Hypothalamus (tissue), 51 donors: ENCODE results near the gene FMN1.

Experiments used
- DNase-seq, 51 donors: peaks; one replicate each; lab custom pipeline; 2025; lab: John Stamatoyannopoulos, UW

The FMN1 gene

DNA sequence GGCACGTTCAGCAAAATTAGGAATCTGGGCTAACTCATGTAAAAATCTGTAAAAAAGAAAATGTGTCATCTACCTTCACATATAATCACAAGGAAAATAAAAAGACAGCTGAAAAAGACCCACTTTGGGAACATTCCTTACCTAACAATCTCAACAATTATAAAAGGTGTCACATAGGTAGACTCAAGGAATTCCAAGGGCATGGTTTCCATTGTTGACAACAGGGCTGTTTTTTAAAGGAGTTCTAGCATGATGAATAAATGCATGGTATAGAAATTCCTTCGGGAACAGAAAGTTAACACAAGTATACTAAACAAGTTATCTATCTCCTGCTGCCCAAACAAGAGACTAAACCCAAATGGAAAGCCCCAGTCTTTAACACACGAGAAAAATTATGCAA is 292.5 kb downstream of the FMN1 start:
- no peak for DNase-seq

DNA sequence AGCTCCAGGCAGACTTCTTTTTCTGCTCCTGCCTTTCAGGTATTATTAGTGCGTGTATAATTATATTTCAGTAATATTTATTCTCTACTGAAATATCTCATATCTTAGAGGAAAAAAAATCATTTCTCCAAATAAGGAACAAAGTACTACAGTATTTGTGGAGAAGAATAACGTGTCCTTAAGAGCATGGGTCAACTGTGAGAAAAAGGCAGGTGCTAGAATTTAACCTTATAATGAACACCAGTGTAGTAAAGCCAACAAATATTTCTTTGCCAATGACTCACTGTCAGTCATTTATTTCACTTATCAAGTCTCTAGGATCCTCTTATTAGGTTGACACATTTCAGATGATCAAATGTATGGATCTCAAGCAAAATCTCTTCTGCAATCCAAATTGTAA is 293.3 kb downstream of the FMN1 start:
- no peak for DNase-seq

DNA sequence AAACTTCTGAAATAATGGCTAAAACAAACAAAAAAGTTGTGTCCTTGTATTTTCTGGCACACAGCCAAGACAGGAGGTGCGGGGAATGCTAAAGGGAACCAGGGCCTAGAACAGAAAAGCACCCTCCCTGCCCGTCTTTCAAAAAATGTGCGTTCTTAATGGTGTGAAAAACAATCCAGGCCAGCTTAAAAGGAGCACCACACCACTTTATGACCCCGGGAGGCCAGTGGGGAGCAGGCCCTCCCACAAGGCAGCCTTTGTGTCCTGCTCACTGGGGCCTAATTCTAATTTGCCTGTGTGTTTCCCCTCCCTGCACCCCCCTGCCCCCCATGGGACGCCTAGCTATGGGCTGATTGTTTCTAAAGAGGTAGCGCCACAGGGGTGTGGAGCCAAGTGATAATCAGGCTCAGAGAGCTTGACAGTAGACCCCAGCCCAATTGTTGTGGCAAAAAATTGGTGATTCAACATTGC is 295.4 kb downstream of the FMN1 start:
- DNase-seq = no peak

DNA sequence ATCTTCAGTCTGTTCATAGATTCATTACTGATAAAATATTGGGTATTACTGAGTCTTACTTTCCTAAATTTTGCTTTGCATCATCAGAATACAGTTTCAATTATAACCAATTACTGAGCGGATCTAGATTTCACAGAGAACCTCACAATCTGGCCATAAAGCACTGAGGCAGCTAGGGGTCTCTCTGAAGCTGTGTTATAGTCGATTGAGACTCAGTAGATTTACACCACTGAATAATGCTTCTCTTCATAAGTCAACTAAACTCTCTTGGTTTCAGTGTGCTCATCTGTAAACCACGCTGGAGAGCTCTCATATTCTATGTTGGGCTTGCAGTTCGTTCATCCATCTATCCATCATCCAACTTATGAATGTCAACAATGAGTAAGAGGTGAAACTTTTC is 296.1 kb downstream of the FMN1 start:
- DNase-seq = no peak

GRCh38 chr15:32893421-32893820 is 301.1 kb downstream of the FMN1 start:
- no peak for DNase-seq

DNA sequence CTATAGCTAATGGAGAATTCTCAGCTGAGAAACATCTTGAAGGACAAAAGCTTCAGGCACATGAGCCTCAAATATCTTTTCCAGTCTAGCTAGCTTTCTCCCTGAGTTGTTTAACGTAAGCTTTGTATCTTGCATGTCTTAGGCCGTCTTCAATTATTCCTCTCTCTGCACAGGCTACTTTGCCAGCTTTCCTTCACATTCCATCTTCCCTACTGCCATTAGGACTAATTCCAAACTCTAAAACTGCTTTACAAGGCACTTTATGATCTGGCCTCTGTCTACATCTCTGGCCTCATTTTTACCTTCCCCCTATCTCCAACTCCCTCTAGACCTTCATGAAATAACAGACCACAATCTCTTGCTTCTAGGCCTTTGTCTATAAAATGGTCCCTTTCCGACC is 305.3 kb downstream of the FMN1 start:
- DNase-seq = no peak

DNA sequence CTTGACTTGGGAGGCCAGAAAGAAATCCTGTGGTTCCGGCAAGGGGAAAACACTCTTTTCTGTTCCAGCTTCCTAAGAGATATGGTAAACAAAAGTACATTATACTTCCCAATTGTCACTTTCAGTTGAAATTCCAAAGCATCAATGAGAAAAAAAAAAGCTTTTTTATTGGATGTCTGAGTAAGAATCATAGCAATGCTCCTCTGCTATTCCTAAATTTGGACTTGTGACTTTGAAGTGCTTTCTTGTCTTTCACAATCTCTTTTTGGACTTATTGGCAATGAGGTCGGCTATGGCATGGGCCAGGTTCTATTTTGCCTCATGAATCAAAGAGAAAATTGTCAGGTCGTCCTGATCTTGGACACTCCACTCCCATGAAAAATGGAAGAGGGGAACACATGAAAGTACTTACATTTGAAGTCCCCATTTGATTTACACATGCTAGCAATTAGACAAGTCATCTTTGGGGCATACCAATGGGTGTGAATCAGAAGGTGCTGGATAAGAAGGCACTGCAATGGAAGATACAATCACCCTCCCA is 306.2 kb downstream of the FMN1 start:
- DNase-seq = no peak

DNA sequence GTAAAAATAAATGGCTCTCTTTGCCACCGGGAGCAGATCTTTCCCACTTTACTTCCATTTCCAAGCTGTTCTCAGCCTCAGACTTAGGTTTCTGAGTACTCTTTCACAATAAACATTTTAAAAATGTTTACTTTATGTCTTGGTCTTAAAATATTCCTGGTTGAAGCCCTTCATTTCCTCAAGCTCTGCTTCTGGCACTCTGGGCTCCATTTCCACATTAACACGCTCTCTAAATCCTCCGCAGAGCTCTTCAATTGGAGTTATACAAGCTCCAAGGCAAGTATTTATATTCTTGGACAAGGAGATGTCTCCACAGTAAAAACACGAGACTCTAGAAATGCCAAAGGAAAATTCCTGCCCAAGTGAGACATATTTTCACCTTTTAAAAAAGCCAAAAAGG is 307.4 kb downstream of the FMN1 start:
- no peak for DNase-seq

DNA sequence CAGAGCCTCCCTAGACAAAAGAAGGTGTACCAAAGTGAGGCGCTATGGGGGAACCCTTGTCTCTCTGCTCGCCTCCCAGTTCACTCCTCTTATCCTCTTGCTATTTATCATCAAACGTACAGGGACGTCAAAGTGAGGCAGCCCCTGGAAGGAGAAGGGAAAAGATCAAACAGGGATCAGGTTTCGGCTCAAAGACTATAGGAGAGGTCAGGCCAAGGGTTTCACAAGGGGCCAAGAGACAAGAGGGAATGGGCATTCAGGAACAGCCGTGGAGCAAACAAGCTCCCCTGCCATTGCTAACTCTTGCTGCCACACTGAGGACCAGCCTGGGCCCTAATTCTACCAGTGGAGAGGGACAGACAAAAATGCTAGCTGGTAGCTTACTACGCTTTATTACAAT is 308.1 kb downstream of the FMN1 start:
- DNase-seq = no peak

DNA sequence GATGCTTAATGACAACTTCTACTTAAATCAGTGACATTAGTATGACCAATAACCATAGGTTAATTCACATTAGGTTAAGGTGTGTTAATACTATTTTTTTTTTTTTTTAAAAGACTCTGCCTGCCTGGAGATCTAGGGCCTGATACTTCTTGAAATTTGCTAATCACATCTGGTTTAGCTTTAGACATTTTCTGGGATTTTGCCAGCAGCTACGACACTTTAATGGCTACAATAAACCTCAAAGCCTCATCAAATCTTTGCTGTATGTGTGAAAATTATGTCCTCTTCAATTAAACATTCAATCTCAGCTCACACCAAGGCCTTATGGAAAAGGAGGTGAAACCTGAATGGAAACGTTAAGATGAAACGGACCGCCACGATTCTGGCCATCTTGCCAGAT is 308.8 kb downstream of the FMN1 start:
- DNase-seq = no peak

DNA sequence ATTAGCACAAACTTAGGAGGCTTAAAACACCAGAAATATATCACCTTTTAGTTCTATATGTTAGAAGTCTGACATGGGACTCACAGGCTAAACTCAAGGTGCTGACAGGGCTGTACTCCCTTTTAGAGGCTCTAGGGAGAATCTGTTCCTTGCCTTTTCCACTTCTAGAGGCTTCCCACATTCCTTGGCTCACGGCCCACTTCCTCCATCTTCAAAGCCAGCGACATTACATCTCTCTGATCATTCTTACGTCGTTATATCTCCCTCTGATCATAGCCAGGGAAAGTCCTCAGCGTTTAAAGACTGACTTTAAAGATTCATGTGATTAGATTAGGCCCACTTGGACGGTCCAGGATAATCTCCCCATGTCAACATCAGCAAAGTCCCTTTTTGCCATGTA is 310.4 kb downstream of the FMN1 start:
- no peak for DNase-seq

DNA sequence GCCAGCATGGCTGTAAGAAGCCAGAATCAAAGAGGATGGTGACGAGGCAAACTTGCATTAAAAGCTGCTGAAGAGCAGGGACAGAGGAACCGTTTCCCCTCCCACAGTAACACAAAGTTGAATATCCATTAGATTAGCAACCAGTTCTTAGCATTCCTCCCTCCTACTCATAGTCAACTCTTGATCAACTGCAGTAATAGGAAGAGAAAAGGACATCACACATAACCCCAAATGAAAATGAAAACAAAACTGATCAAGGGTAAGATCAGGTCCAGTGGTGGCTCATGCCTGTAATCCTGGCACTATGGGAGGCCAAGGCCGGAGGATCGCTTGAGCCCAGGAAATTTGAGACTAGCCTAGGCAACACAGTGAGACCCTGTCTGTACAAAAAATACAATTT is 311.6 kb downstream of the FMN1 start:
- no peak for DNase-seq

GRCh38 chr15:32881528-32881927 is 313.0 kb downstream of the FMN1 start:
- no peak for DNase-seq

DNA sequence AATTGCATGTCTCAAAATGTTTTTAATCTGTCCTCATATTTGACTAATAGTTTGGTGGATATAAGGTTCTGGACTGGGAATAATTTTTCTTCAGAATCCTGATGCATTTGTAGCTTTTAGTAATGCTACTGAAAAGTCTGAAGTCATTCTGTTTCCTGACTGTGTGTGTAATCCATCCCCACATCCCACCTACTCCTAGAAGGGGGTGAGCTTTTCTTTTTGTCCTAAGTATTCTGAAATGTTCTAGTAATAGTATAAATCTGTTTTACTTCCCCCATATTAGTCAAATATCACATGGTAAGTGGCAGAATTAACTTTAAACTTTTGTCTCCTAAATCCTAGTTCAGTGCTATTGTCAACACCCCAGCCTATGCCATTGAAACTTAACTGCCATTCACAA is 313.9 kb downstream of the FMN1 start:
- no peak for DNase-seq

GRCh38 chr15:32879980-32880379 is 314.5 kb downstream of the FMN1 start:
- DNase-seq = no peak

GRCh38 chr15:32878869-32879805 is 315.4 kb downstream of the FMN1 start:
- DNase-seq = no peak

GRCh38 chr15:32878342-32878741 is 316.2 kb downstream of the FMN1 start:
- DNase-seq = no peak

- no peak for DNase-seq
Measured at GRCh38 chr15:32877252-32878019, 317.1 kb downstream of the FMN1 start.

- DNase-seq = no peak
Measured at GRCh38 chr15:32873284-32874114, 321.0 kb downstream of the FMN1 start.

DNA sequence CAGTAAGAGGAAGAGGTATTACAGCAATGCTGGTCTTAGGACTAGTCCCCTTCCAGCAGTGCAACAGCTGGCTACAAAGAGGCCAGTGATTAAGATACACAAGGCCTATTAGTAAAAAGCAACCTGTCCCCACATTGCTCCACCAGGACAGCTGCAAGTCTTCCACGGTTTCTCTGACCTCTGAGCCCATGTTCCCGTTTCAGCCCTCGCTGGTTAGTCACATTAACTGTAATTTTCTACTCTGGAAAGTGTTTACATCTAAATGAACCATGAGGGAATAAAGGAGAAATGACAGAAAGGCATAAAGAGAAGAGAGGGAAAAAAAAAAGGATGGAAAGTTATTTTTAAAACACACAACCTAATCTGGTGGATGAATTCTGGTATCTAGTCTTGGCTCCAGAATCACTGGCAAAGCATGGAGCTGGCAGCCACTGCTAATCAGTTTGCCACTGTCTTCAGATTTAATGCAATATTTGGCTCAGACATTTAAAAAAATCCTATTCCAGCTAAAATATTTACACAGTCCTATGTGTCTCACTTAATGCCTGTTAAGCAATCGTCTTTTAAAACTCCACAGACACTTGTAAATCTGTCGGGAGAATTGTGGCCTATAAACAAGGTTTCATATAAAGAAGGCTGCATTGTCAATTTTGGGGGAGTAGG is 321.8 kb downstream of the FMN1 start:
- no peak for DNase-seq
